ENCODE measurements around the gene SULT6B1.
"Not testable (repeated sequence)": the region's sequence is repeated elsewhere in the genome, so short reads cannot be mapped to it uniquely, and the experiment has no call there.

The SULT6B1 gene

GRCh38 chr2:37224063-37224462, 35.6 kb upstream of the SULT6B1 start:
- no peak overlapping the region for H3K4me3 ChIP-seq (ENCODE audit: low read depth, low read length)

GRCh38 chr2:37223131-37223530, 34.7 kb upstream of the SULT6B1 start:
- TF ChIP-seq CTCF (IDR thresholded peaks at IDR 0.05; ENCODE audit: low read depth, low read length) = no peak
- no peak overlapping the region for H3K4me3 ChIP-seq (ENCODE audit: low read depth, low read length)

More at GRCh38 chr2:37224063-37224462, 35.6 kb upstream of the SULT6B1 start:
- no peak for TF ChIP-seq CTCF (IDR thresholded peaks at IDR 0.05; ENCODE audit: low read depth, low read length)

GRCh38 chr2:37219046-37219445, 30.6 kb upstream of the SULT6B1 start:
- no peak overlapping the region for H3K4me3 ChIP-seq (ENCODE audit: low read depth, low read length)
- no peak for TF ChIP-seq CTCF (IDR thresholded peaks at IDR 0.05; ENCODE audit: low read depth, low read length)

DNA sequence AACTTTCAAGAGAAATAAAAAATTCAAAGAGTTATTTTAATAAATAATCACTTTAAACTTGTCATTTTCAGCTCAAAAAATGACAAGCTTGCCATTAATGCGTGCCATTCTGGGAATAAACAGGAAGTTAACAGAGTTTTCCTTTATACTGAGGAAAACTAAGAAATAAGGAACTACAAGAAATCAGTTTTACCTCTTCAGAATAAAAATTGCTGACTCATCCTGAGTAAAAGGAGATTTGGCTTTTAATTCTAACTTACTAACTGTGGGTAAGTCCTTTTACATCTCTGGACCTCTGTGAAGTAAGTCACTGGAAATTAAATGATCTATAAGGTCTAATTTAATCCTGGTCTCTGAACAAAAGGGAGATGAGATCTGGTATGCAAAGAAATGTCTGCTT, 26.8 kb upstream of the SULT6B1 start:
- no peak for TF ChIP-seq CTCF (IDR thresholded peaks at IDR 0.05; ENCODE audit: low read depth, low read length)
- no peak overlapping the region for H3K4me3 ChIP-seq (ENCODE audit: low read depth, low read length)

- H3K4me3 ChIP-seq (ENCODE audit: low read depth, low read length) = no peak overlapping the region
- no peak for TF ChIP-seq CTCF (IDR thresholded peaks at IDR 0.05; ENCODE audit: low read depth, low read length)
Observed at GRCh38 chr2:37211939-37212338, 23.5 kb upstream of the SULT6B1 start.

DNA sequence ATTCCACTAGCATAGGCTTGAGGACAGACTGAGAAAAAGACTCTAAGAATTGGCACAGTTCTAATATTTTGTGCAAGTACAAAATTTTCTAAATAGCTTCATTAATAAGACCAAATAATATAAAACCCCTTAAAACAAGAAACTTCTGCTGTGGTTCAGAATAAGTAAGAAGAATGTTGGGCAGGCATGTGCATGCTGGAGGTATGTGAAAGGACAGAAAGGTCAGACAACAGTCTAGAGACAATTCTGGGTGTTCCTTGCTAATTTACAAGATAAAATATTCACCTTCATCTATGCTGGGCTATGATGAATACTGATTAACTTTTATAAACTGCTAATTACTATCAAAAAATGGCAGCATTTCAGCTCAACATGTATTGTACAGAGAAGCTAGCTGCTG, 22.7 kb upstream of the SULT6B1 start:
- H3K4me3 ChIP-seq (ENCODE audit: low read depth, low read length) = no peak overlapping the region
- TF ChIP-seq CTCF (IDR thresholded peaks at IDR 0.05; ENCODE audit: low read depth, low read length) = no peak

DNA sequence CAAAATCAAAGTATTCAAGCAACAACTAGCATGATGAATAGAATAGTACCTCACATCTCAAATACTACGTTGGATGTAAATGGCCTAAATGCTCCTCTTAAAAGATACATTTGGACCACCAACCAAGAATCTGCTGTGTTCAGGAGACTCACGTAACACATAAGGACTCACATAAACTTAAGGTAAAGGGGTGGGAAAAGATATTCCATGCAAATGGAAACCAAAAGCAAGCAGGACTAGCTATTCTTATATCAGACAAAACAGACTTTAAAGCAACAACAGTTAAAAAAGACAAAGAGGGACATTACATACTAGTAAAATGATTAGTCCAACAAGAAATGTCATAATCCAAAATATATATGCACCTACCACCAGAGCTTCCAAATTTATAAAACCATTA, 18.3 kb upstream of the SULT6B1 start:
- not testable (repeated sequence) for H3K4me3 ChIP-seq (ENCODE audit: low read depth, low read length)

DNA sequence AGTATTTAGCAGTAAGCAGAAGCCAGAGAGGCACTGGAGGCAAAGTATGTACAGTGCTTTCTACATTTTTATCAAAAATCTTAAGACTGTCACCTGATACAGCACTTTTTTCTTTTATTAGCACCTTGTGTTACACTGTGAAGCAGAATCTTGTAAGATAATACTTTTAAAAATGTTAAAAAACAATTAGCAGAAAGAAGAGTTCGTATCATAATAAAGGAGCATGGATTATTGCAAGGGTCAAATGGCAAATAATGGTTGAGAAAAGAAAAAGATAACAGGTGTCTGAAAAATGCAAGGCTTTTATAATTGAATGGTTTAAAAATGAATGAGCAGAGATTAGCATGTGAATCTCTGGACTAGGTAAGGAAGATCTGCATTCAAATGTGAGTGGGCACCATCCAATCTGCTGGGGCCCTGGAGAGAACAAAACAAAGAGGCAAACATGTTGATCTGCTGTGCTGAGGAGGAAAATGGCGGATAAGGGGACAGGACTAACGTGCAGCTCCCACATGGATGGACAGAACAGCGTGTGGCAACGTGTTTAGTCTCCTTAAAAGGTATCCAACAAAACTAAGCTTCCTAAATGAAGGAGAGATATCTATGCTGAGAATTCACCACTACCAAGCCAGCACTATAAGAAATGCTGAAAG, 17.3 kb upstream of the SULT6B1 start:
- H3K4me3 ChIP-seq (ENCODE audit: low read depth, low read length) = no peak overlapping the region
- no peak for TF ChIP-seq CTCF (IDR thresholded peaks at IDR 0.05; ENCODE audit: low read depth, low read length)

- not testable (repeated sequence) for H3K4me3 ChIP-seq (ENCODE audit: low read depth, low read length)
Observed at GRCh38 chr2:37205071-37205661, 16.7 kb upstream of the SULT6B1 start.
